ENCODE measurements around the gene GUCD1. TPM values are rescaled to one million over a fixed set of nuclear protein-coding genes. Genes with fewer than 3 reads are reported as not detected.

The GUCD1 gene
- total and polyA plus RNA-seq, 7 donors: 114 to 232 (median 151) TPM

- intact Hi-C loops (cut with DNase I): no loop called here
- no peaks in the 10 kb centered on the region for H3K9me3 ChIP-seq
- peak in 1 of 2 donors; percentile 18 for DNase-seq
- H3K4me1 ChIP-seq: peaks cover 26% of the 10 kb centered on the region
- no peak for ATAC-seq
- no peak for TF ChIP-seq CTCF (IDR thresholded peaks at IDR 0.05)
- H3K27ac ChIP-seq: no peak overlapping the region
- H3K4me3 ChIP-seq: no peak overlapping the region
- no peaks in the 10 kb centered on the region for H3K27me3 ChIP-seq (ENCODE audit: insufficient read depth in 3 of 3, low read length in 2 of 3)
- H3K36me3 ChIP-seq (ENCODE audit: insufficient read depth in 1 of 2, low read depth in 1 of 2): no peaks in the 10 kb centered on the region
- WGBS, 3 donors: 91 to 95% (median 92%) methylated on average over 8 of the region's 8 CpGs
Measured at GRCh38 chr22:24515027-24515338, 40.0 kb downstream of the GUCD1 start.

- Histone ChIP-seq H3K4me1 (peaks cover 24% of the 10 kb centered on the region), H3K36me3 (ENCODE audit: insufficient read depth in 1 of 2, low read depth in 1 of 2) (no peaks in the 10 kb centered on the region), H3K9me3 (no peaks in the 10 kb centered on the region), H3K4me3 (no peak overlapping the region), H3K27ac (no peak overlapping the region), H3K27me3 (ENCODE audit: insufficient read depth in 3 of 3, low read length in 2 of 3) (no peaks in the 10 kb centered on the region)
- 61 to 68% (median 66%) methylated on average over 13 to 14 of the region's 14 CpGs for WGBS, 3 donors
- intact Hi-C loops (cut with DNase I): no loop called here
- peak in 1 of 2 donors; percentile 1 for DNase-seq
- no peak for TF ChIP-seq CTCF (IDR thresholded peaks at IDR 0.05)
- no peak for ATAC-seq
Measured at GRCh38 chr22:24514241-24515026, 40.5 kb downstream of the GUCD1 start.

- Histone ChIP-seq H3K9me3 (no peaks in the 10 kb centered on the region), H3K27ac (no peak overlapping the region), H3K4me3 (no peak overlapping the region), H3K36me3 (ENCODE audit: insufficient read depth in 1 of 2, low read depth in 1 of 2) (no peaks in the 10 kb centered on the region), H3K27me3 (ENCODE audit: insufficient read depth in 3 of 3, low read length in 2 of 3) (no peaks in the 10 kb centered on the region), H3K4me1 (peaks cover 24% of the 10 kb centered on the region)
- DNase-seq: peak in 1 of 2 donors; percentile 4
- no peak for TF ChIP-seq CTCF (IDR thresholded peaks at IDR 0.05)
- ATAC-seq: no peak
- intact Hi-C loops (cut with DNase I): no loop called here
- 92 to 96% (median 93%) methylated on average over 9 of the region's 9 CpGs for WGBS, 3 donors
Measured at GRCh38 chr22:24513378-24514240, 41.3 kb downstream of the GUCD1 start.

- Histone ChIP-seq H3K36me3 (ENCODE audit: insufficient read depth in 1 of 2, low read depth in 1 of 2) (no peaks in the 10 kb centered on the region), H3K4me1 (peaks cover 24% of the 10 kb centered on the region), H3K4me3 (no peak overlapping the region), H3K9me3 (no peaks in the 10 kb centered on the region), H3K27ac (no peak overlapping the region), H3K27me3 (ENCODE audit: insufficient read depth in 3 of 3, low read length in 2 of 3) (no peaks in the 10 kb centered on the region)
- no peak for TF ChIP-seq CTCF (IDR thresholded peaks at IDR 0.05)
- peak in 1 of 4 donors; percentile 23 for ATAC-seq
- DNase-seq: no peak
- intact Hi-C loops (cut with DNase I): no loop called here
- 67 to 81% (median 75%) methylated on average over 3 of the region's 3 CpGs for WGBS, 3 donors
Measured at GRCh38 chr22:24512043-24512442, 42.9 kb downstream of the GUCD1 start.

Measured in psoas muscle (tissue), 8 donors.